ENCODE measurements around the gene TACO1.

Gene TACO1

GRCh38 chr17:63621229-63621683 lies 20.6 kb downstream of the TACO1 start:
- FAIRE-seq, result no peak
- no peak for DNase-seq (ENCODE audit: insufficient read length, low spot score)
- no peak for TF ChIP-seq CTCF (IDR thresholded peaks at IDR 0.05; ENCODE audit: insufficient read depth, missing control alignments)

- no peak for TF ChIP-seq CTCF (IDR thresholded peaks at IDR 0.05; ENCODE audit: insufficient read depth, missing control alignments)
- FAIRE-seq (no peak), DNase-seq (ENCODE audit: insufficient read length, low spot score) (peak; percentile 95)
Observed at GRCh38 chr17:63621684-63622573, 21.2 kb downstream of the TACO1 start, which contains the start of gene MAP3K3. TSS of gene MAP3K3 (plus strand) at chr17:63622417. CDS start at chr17:63622760, 343 bp downstream.

- DNase-seq (ENCODE audit: insufficient read length, low spot score) (peak; percentile 25), FAIRE-seq (no peak)
- no peak for TF ChIP-seq CTCF (IDR thresholded peaks at IDR 0.05; ENCODE audit: insufficient read depth, missing control alignments)
Observed at GRCh38 chr17:63622574-63623390, 22.1 kb downstream of the TACO1 start.

- DNase-seq (ENCODE audit: insufficient read length, low spot score), result no peak
- no peak for TF ChIP-seq CTCF (IDR thresholded peaks at IDR 0.05; ENCODE audit: insufficient read depth, missing control alignments)
- FAIRE-seq, result no peak
Observed at GRCh38 chr17:63623786-63624530, 23.3 kb downstream of the TACO1 start.

- FAIRE-seq (no peak), DNase-seq (ENCODE audit: insufficient read length, low spot score) (no peak)
- no peak for TF ChIP-seq CTCF (IDR thresholded peaks at IDR 0.05; ENCODE audit: insufficient read depth, missing control alignments)
Observed at GRCh38 chr17:63624531-63624880, 23.8 kb downstream of the TACO1 start.

GRCh38 chr17:63626551-63627180 lies 26.0 kb downstream of the TACO1 start:
- FAIRE-seq (no peak), DNase-seq (ENCODE audit: insufficient read length, low spot score) (no peak)
- no peak for TF ChIP-seq CTCF (IDR thresholded peaks at IDR 0.05; ENCODE audit: insufficient read depth, missing control alignments)
